ENCODE results near the gene AK8. TPM values are rescaled to one million over a fixed set of nuclear protein-coding genes. Genes with fewer than 3 reads are reported as not detected.
"Not testable (repeated sequence)": the region's sequence is repeated elsewhere in the genome, so short reads cannot be mapped to it uniquely, and the experiment has no call there.

Gene AK8
- total RNA-seq, 1 donor = 0.54 TPM

- DNase-seq (ENCODE audit: low read depth in 2 of 3, low spot score in 2 of 3) = no peak
These were observed 151.4 kb downstream of the AK8 start for GRCh38 chr9:132726576-132727130.

GRCh38 chr9:132725306-132725705 lies 152.8 kb downstream of the AK8 start:
- DNase-seq (ENCODE audit: low read depth in 2 of 3, low spot score in 2 of 3) = no peak

- DNase-seq (ENCODE audit: low read depth in 2 of 3, low spot score in 2 of 3) = no peak
These were observed 154.3 kb downstream of the AK8 start for GRCh38 chr9:132723809-132724208.

- no peak for DNase-seq (ENCODE audit: low read depth in 2 of 3, low spot score in 2 of 3)
These were observed 155.5 kb downstream of the AK8 start for GRCh38 chr9:132722564-132723065.

- DNase-seq (ENCODE audit: low read depth in 2 of 3, low spot score in 2 of 3) = no peak
These were observed 156.4 kb downstream of the AK8 start for GRCh38 chr9:132721661-132722060.

- peak in 2 of 3 donors; percentile 16 to 52 for DNase-seq (ENCODE audit: low read depth in 2 of 3, low spot score in 2 of 3)
These were observed 159.6 kb downstream of the AK8 start for GRCh38 chr9:132718381-132718928.

GRCh38 chr9:132717326-132717945 lies 160.6 kb downstream of the AK8 start:
- no peak for DNase-seq (ENCODE audit: low read depth in 2 of 3, low spot score in 2 of 3)

- no peak for DNase-seq (ENCODE audit: low read depth in 2 of 3, low spot score in 2 of 3)
These were observed 162.1 kb downstream of the AK8 start for GRCh38 chr9:132716007-132716406.

GRCh38 chr9:132712753-132713152 lies 165.3 kb downstream of the AK8 start:
- DNase-seq (ENCODE audit: low read depth in 2 of 3, low spot score in 2 of 3) = no peak

GRCh38 chr9:132711846-132712245 lies 166.2 kb downstream of the AK8 start:
- no peak for DNase-seq (ENCODE audit: low read depth in 2 of 3, low spot score in 2 of 3)

- DNase-seq (ENCODE audit: low read depth in 2 of 3, low spot score in 2 of 3) = not testable (repeated sequence)
These were observed 166.9 kb downstream of the AK8 start for GRCh38 chr9:132711152-132711551.

- no peak for DNase-seq (ENCODE audit: low read depth in 2 of 3, low spot score in 2 of 3)
These were observed 167.8 kb downstream of the AK8 start for GRCh38 chr9:132710333-132710732.

GRCh38 chr9:132708769-132709430 lies 169.2 kb downstream of the AK8 start:
- no peak for DNase-seq (ENCODE audit: low read depth in 2 of 3, low spot score in 2 of 3)

GRCh38 chr9:132708239-132708638 lies 169.8 kb downstream of the AK8 start:
- DNase-seq (ENCODE audit: low read depth in 2 of 3, low spot score in 2 of 3) = no peak

GRCh38 chr9:132703336-132703735 lies 174.7 kb downstream of the AK8 start:
- no peak for DNase-seq (ENCODE audit: low read depth in 2 of 3, low spot score in 2 of 3)

- DNase-seq (ENCODE audit: low read depth in 2 of 3, low spot score in 2 of 3) = no peak
These were observed 175.8 kb downstream of the AK8 start for GRCh38 chr9:132702254-132702653.

- DNase-seq (ENCODE audit: low read depth in 2 of 3, low spot score in 2 of 3) = no peak
These were observed 178.1 kb downstream of the AK8 start for GRCh38 chr9:132699956-132700355.

GRCh38 chr9:132698989-132699388 lies 179.1 kb downstream of the AK8 start:
- DNase-seq (ENCODE audit: low read depth in 2 of 3, low spot score in 2 of 3) = no peak

- DNase-seq (ENCODE audit: low read depth in 2 of 3, low spot score in 2 of 3) = peak in 1 of 3 donors; percentile 23
These were observed 180.9 kb downstream of the AK8 start for GRCh38 chr9:132697230-132697629.

- peak in 2 of 3 donors; percentile 60 to 62 for DNase-seq (ENCODE audit: low read depth in 2 of 3, low spot score in 2 of 3)
These were observed 183.9 kb downstream of the AK8 start for GRCh38 chr9:132694144-132694543.

- no peak for DNase-seq (ENCODE audit: low read depth in 2 of 3, low spot score in 2 of 3)
These were observed 187.4 kb downstream of the AK8 start for GRCh38 chr9:132690696-132691095.

- no peak for DNase-seq (ENCODE audit: low read depth in 2 of 3, low spot score in 2 of 3)
These were observed 194.2 kb downstream of the AK8 start for GRCh38 chr9:132683873-132684272.

Data from hematopoietic multipotent progenitor cell (in vitro differentiated cells).